IMR-90 (cell line): ENCODE measurements around the gene IGF2. TPM values are rescaled to one million over a fixed set of nuclear protein-coding genes. Genes with fewer than 3 reads are reported as not detected.

Experiments
- ATAC-seq: fragments of 200-7000 bp; cut with Tn5 transposase; 2 replicates; pipeline ENCODE4 v1.9.1; 2020; ENCODE audit warnings: low read depth, mild to moderate bottlenecking, moderate library complexity
- BruUV-seq: library from RNA; stranded (reverse); fragments of 400-500 nt; replicated peaks from 2 replicates; lab custom pipeline; 2021; lab: Mats Ljungman, UMichigan
- CTCF ChIA-PET: fragments of 300-600 bp; formaldehyde crosslinking; extraction: SDS; loops from one replicate; lab custom pipeline; 2021; ENCODE audit warnings: antibody characterized with exemption; lab: Yijun Ruan, JAX
- POLR2A ChIA-PET: fragments of 300-600 bp; sonication (Branson Sonifier 250); formaldehyde crosslinking; loops from one replicate; lab custom pipeline; 2022; ENCODE audit warnings: antibody characterized with exemption; ENCODE audit not compliant: unreplicated experiment; lab: Charles Lee
- DNase-seq: peaks from one replicate; pipeline ENCODE4 v3.0.0; 2013
- H2AFZ ChIP-seq: replicated peaks from 2 replicates; pipeline ENCODE3; 2013; ENCODE audit warnings: low read length, mild to moderate bottlenecking; ENCODE audit not compliant: poor library complexity
- H2AK5ac ChIP-seq: 2 replicates; pipeline ENCODE4 v1.6.1; 2013; ENCODE audit warnings: low read depth, low read length, inconsistent platforms
- H2AK9ac ChIP-seq: replicated peaks from 2 replicates; pipeline ENCODE3; 2013; ENCODE audit warnings: mild to moderate bottlenecking, low read depth, low read length, moderate library complexity; ENCODE audit not compliant: poor library complexity
- H2BK120ac ChIP-seq: 2 replicates; pipeline ENCODE4 v1.6.1; 2013; ENCODE audit warnings: low read depth, low read length, inconsistent platforms
- H2BK15ac ChIP-seq: 3 replicates; pipeline ENCODE4 v1.6.1; 2013; ENCODE audit warnings: low read depth, low read length, inconsistent platforms
- H2BK20ac ChIP-seq: 2 replicates; pipeline ENCODE4 v1.6.1; 2013; ENCODE audit warnings: low read depth, mild to moderate bottlenecking, inconsistent platforms, low read length, moderate library complexity
- H2BK5ac ChIP-seq: 2 replicates; pipeline ENCODE4 v1.6.1; 2013; ENCODE audit warnings: mild to moderate bottlenecking, low read depth, low read length, inconsistent platforms; ENCODE audit not compliant: poor library complexity, severe bottlenecking
- H3K14ac ChIP-seq: replicated peaks from 2 replicates; pipeline ENCODE4 v1.6.1; 2013; ENCODE audit warnings: low read depth, low read length, inconsistent platforms
- H3K18ac ChIP-seq: 2 replicates; pipeline ENCODE4 v1.6.1; 2013; ENCODE audit warnings: low read depth, low read length, control low read depth
- H3K23ac ChIP-seq: 2 replicates; pipeline ENCODE4 v1.6.1; 2013; ENCODE audit warnings: low read depth, low read length, inconsistent platforms
- H3K27ac ChIP-seq: 2 replicates; pipeline ENCODE4 v1.5.1; 2013; ENCODE audit warnings: mild to moderate bottlenecking, control low read depth, low read length; ENCODE audit not compliant: insufficient read depth
- H3K27me3 ChIP-seq: 2 replicates; pipeline ENCODE4 v1.6.1; 2013; ENCODE audit warnings: low read length; ENCODE audit not compliant: control insufficient read depth, insufficient read depth
- H3K36me3 ChIP-seq: 2 replicates; pipeline ENCODE4 v1.6.1; 2013; ENCODE audit warnings: low read length, mixed read lengths; ENCODE audit not compliant: control insufficient read depth, insufficient read depth
- H3K4ac ChIP-seq: 2 replicates; pipeline ENCODE4 v1.6.1; 2013; ENCODE audit warnings: low read depth, low read length, inconsistent platforms
- H3K4me1 ChIP-seq: 2 replicates; pipeline ENCODE4 v1.6.1; 2013; ENCODE audit warnings: low read length, mixed read lengths; ENCODE audit not compliant: control insufficient read depth, insufficient read depth
- H3K4me2 ChIP-seq: 2 replicates; pipeline ENCODE4 v1.6.1; 2013; ENCODE audit warnings: low read depth, mild to moderate bottlenecking, control low read depth, low read length, moderate library complexity
- H3K4me3 ChIP-seq: 2 replicates; pipeline ENCODE4 v1.5.1; 2013; ENCODE audit warnings: low read depth, mild to moderate bottlenecking, control low read depth, low read length, moderate library complexity; ENCODE audit not compliant: insufficient read depth
- H3K56ac ChIP-seq: 2 replicates; pipeline ENCODE4 v1.6.1; 2013; ENCODE audit warnings: low read length, inconsistent platforms; ENCODE audit not compliant: insufficient read depth; ENCODE audit errors: extremely low read depth
- H3K79me1 ChIP-seq, 2 experiments: 2 replicates each; pipeline ENCODE4 v1.6.1; 2013; ENCODE audit warnings: low read length in 2 of 2, inconsistent platforms in 1 of 2, low read depth in 1 of 2
- H3K9ac ChIP-seq: 2 replicates; pipeline ENCODE4 v1.6.1; 2013; ENCODE audit warnings: low read depth, low read length, control low read depth
- H3K9me1 ChIP-seq: 2 replicates; pipeline ENCODE4 v1.6.1; 2013; ENCODE audit warnings: low read length, inconsistent platforms; ENCODE audit not compliant: insufficient read depth
- H3K9me3 ChIP-seq: 2 replicates; pipeline ENCODE4 v1.6.1; 2013; ENCODE audit warnings: low read length; ENCODE audit not compliant: control insufficient read depth, insufficient read depth
- H4K20me1 ChIP-seq: 2 replicates; pipeline ENCODE4 v1.6.1; 2013; ENCODE audit warnings: low read length, inconsistent platforms; ENCODE audit not compliant: insufficient read depth
- H4K5ac ChIP-seq: 2 replicates; pipeline ENCODE4 v1.6.1; 2013; ENCODE audit warnings: mild to moderate bottlenecking, low read depth, low read length, control low read depth
- H4K8ac ChIP-seq, 2 experiments: 2 replicates each; pipeline ENCODE4 v1.6.1; 2013; ENCODE audit warnings: low read depth in 2 of 2, low read length in 2 of 2, control low read depth in 1 of 2, inconsistent platforms in 1 of 2
- H4K91ac ChIP-seq: 2 replicates; pipeline ENCODE4 v1.6.1; 2013; ENCODE audit warnings: low read depth, low read length, inconsistent platforms; ENCODE audit not compliant: insufficient read depth
- CTCF ChIP-seq: conservative IDR thresholded peaks from 2 replicates; pipeline ENCODE4 v1.5.1; 2012; ENCODE audit warnings: mild to moderate bottlenecking, low read depth, low read length, improper control_type of control experiment
- NFE2L2 ChIP-seq: fragments of 150-350 bp; IDR thresholded peaks from 2 replicates; pipeline ENCODE4 v1.6.1; 2016; ENCODE audit warnings: low read depth, mild to moderate bottlenecking, low read length
- WGBS, 2 experiments: methylation state at CpG; one replicate each; pipeline versions ENCODE4 v1.1.5 to v1.1.7; 2013; ENCODE audit warnings: missing lambda C conversion rate in 2 of 2; ENCODE audit not compliant: insufficient read length in 1 of 2; ENCODE audit errors: extremely low coverage in 2 of 2; 5-methylcytosine and 5-hydroxymethylcytosine counted together
- dilution Hi-C: fragments of 300-500 bp; cut with HindIII; formaldehyde crosslinking; loops from one replicate; pipeline ENCODE4 v1.14.3; 2018; ENCODE audit warnings: low sequenced_read_pairs; ENCODE audit not compliant: unreplicated experiment
- in situ Hi-C: fragments of 300-500 bp; cut with MboI; formaldehyde crosslinking; loops from 3 replicates; pipeline ENCODE4 v1.14.3; 2019; ENCODE audit warnings: low sequenced_read_pairs, inconsistent platforms, mixed read lengths
- intact Hi-C: fragments of 100-400 bp; cut with micrococcal nuclease; formaldehyde crosslinking; loops from 2 replicates; pipeline ENCODE4 v1.10.0; 2022
- polyA plus RNA-seq, 3 experiments: library from polyadenylated mRNA; depleted of rRNA; stranded (reverse); fragments of >200 nt; gene quantifications; 2 replicates each; pipeline ENCODE4 v1.2.3, GENCODE V29; 2012; ENCODE audit warnings: low replicate concordance in 1 of 3
- total RNA-seq: library from RNA; depleted of rRNA; stranded (reverse); fragments of >200 nt; gene quantifications from 2 replicates; pipeline ENCODE4 v1.2.3, GENCODE V29; 2012

IGF2 gene
- total and polyA plus RNA-seq, 2 of the 4 experiments (the other 2 are of a cell fraction) = 2.3 to 21.8 TPM

GRCh38 chr11:2173150-2173693, 34.0 kb upstream of the IGF2 start:
- Histone ChIP-seq H3K14ac (no peak overlapping the region), H3K9me1 (peaks cover 6% of the 10 kb centered on the region), H3K4me2 (no peak overlapping the region), H2BK120ac (no peak overlapping the region), H3K56ac (no peak overlapping the region), H3K9me3 (no peaks in the 10 kb centered on the region), H2BK5ac (no peak overlapping the region), H4K91ac (no peak overlapping the region), H2BK20ac (no peak overlapping the region), H3K36me3 (no peaks in the 10 kb centered on the region), H3K4ac (no peak overlapping the region), H3K27ac (no peak overlapping the region), H2BK15ac (no peak overlapping the region), H3K23ac (no peak overlapping the region), H3K4me1 (no peaks in the 10 kb centered on the region), H3K27me3 (peaks cover 6% of the 10 kb centered on the region; the same call in 1 of the 2 replicates), H3K9ac (no peak overlapping the region), H2AK9ac (peak overlapping the region; percentile 8), H4K20me1 (no peaks in the 10 kb centered on the region), H3K18ac (no peak overlapping the region), H3K79me1 (no peaks in the 10 kb centered on the region), H2AFZ (no peak overlapping the region), H4K5ac (no peak overlapping the region), H4K8ac (no peak overlapping the region), H3K4me3 (no peak overlapping the region), H2AK5ac (no peak overlapping the region)
- in situ Hi-C loops = no loop called here
- DNase-seq (no peak), ATAC-seq (peak; percentile 27; the same call in 1 of the 2 replicates)
- no TSS peak for BruUV-seq
- intact Hi-C loops = no loop called here
- ChIA-PET CTCF (no interaction called here), POLR2A (no interaction called here)
- dilution Hi-C loops = no loop called here
- 87% methylated on average over 8 of the region's 16 CpGs; no CpG with 5 or more reads in 1 of the 2 experiments for WGBS, 2 experiments
- TF ChIP-seq CTCF = peak; percentile 34
- TF ChIP-seq NFE2L2 = no peak
